SU-DHL-6 (cell line): ENCODE measurements around the gene NOTCH4.

ENCODE experiments used
- H2AFZ ChIP-seq: fragments of 200-600 bp; sonication (generic); 2 replicates; pipeline ENCODE4 v1.6.1; 2014; ENCODE audit warnings: low read depth, mild to moderate bottlenecking, moderate library complexity, mixed read lengths, antibody characterized with exemption, low read length; ENCODE audit not compliant: severe bottlenecking
- H3F3A ChIP-seq: fragments of 200-600 bp; shearing (Covaris generic); 2 replicates; pipeline ENCODE4 v1.6.0; 2016; ENCODE audit warnings: antibody characterized with exemption, mild to moderate bottlenecking; ENCODE audit not compliant: insufficient read depth
- H3K27ac ChIP-seq: fragments of 200-600 bp; sonication (generic); 2 replicates; pipeline ENCODE4 v1.5.1; 2016; ENCODE audit warnings: low read depth, mild to moderate bottlenecking, low read length, moderate library complexity, mixed read lengths
- H3K27me3 ChIP-seq: fragments of 200-600 bp; sonication (generic), shearing (Covaris generic); 2 replicates; pipeline ENCODE4 v1.6.0; 2014; ENCODE audit warnings: mild to moderate bottlenecking, low read length
- H3K36me3 ChIP-seq: fragments of 200-600 bp; sonication (generic); 2 replicates; pipeline ENCODE4 v1.6.1; 2014; ENCODE audit warnings: mild to moderate bottlenecking, low read length, mixed read lengths
- H3K4me2 ChIP-seq: fragments of 300-600, 200-600 bp; shearing (Covaris generic), sonication (generic); 2 replicates; pipeline ENCODE4 v1.6.0; 2014; ENCODE audit warnings: low read length, low read depth, mild to moderate bottlenecking; ENCODE audit not compliant: poor library complexity, severe bottlenecking
- H3K4me3 ChIP-seq: fragments of 200-600 bp; sonication (generic); 2 replicates; pipeline ENCODE4 v1.5.1; 2014; ENCODE audit warnings: antibody characterized with exemption, low read length, mild to moderate bottlenecking, mixed read lengths; ENCODE audit not compliant: insufficient read depth, poor library complexity, severe bottlenecking
- H3K79me2 ChIP-seq: fragments of 200-600 bp; sonication (generic); 2 replicates; pipeline ENCODE4 v1.6.1; 2014; ENCODE audit warnings: mild to moderate bottlenecking, low read length, moderate library complexity; ENCODE audit not compliant: insufficient read depth
- H3K9ac ChIP-seq: fragments of 200-600 bp; sonication (generic); 2 replicates; pipeline ENCODE4 v1.7.0; 2014; ENCODE audit warnings: mild to moderate bottlenecking, low read length
- H3K9me2 ChIP-seq: fragments of 200-600 bp; sonication (generic); replicated peaks from 2 replicates; pipeline ENCODE4 v1.6.1; 2014; ENCODE audit warnings: low read length; ENCODE audit not compliant: insufficient read depth
- H3K9me3 ChIP-seq: fragments of 200-600 bp; sonication (generic); 2 replicates; pipeline ENCODE4 v1.6.1; 2014; ENCODE audit warnings: low read length, mixed read lengths; ENCODE audit not compliant: insufficient read depth
- H4K20me1 ChIP-seq: fragments of 200-600 bp; sonication (generic); 2 replicates; pipeline ENCODE4 v1.6.1; 2014; ENCODE audit warnings: low read depth, mild to moderate bottlenecking, antibody characterized with exemption, low read length, moderate library complexity, mixed read lengths
- EZH2phosphoT487 ChIP-seq: fragments of 200-600 bp; sonication (generic), shearing (Covaris generic); conservative IDR thresholded peaks from 2 replicates; pipeline ENCODE4 v1.6.1; 2018; ENCODE audit warnings: mild to moderate bottlenecking, antibody characterized with exemption, low read length, moderate library complexity, mixed read lengths
- TF ChIP-seq, protein P1 (sequence below): fragments of 200-600 bp; sonication (generic); IDR thresholded peaks from one replicate; pipeline ENCODE4 v1.5.1; 2017; ENCODE audit warnings: antibody characterized with exemption, mild to moderate bottlenecking, low read length, moderate library complexity; ENCODE audit not compliant: insufficient read depth, poor library complexity, severe bottlenecking

The NOTCH4 gene

DNA sequence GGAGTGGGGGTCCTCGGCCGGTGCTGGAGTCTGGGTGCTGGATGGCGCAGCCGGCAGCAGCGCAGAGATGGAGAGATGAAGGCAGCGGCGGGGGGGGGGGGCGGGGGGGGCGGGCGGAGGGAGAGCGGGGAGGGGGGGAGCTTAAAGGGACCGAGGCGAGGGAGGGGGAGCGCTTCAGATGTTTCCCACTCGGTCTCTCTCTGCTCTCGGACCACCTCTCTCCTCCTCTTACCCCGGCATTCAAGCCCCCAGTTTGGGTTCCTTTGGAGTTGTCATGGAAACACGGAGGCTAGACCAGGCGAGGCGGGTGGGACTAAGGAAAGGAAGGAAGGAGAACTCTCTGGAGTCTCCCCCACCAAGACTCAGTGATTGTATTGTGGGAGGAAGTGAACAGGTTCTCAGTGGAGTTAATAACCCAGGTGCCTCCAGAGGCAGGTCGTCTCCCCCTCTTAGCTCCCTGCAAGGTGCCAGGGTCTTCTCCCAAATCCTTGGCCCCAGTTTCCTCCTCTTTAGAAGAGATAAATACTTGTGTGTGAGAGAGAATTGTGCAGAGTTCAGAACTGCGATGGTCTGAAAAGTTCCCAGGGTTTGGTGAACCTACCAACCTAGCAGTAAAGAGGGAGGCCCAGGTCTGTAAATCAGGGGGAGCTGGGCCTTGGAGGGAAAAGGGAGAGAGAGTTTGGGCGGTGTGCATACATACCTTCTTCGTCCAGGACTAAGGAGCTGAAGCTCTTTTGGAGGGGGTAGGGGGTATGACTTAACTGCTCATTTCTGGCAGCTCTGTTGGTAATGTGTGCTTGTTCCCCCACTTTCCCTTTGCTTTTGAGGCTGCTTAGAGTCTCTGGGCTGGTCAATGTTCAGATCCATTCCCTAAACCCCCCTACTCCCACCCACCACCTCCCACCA is 71.8 kb downstream of the NOTCH4 start, which contains the start of gene PRRT1:
PRRT1 (minus strand) TSS at position 77 of the 906 bp plus-strand sequence. CDS start 112 bp downstream, outside the sequence.
- H3K4me3 ChIP-seq, result no peak within 1 kb of the TSS

DNA sequence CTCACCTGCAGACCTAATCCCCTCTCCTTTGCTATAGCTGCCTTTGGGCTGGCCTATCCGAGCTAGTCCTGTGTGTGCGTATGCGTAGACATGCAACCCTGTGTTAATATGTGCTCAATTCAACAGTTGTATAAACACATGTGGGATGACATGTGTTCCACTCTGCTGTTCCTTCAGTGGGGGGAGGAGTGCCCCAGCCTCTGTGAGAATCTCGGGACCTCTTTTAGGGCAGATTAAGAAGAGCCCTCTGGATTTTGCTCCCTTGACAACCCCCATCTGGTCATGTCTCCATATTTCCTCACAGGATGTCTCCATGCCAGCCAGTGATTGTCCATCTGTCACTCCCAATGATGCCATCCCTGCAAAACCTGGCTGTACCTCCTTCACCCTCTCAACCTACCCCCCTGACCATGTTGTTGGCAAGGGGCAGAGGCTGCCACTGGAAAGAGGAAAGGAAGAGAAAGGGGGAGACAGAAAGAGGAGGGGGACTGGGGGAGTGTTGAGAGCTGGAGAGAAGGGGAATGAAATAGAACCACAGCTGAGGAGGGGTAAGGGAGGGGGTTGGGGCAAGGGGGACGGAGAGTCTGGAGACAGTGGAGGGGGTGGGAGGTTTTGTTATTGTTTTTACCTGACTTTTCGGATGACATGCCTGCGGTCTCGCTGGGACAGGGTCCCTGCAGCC is 72.5 kb downstream of the NOTCH4 start:
- Histone ChIP-seq H4K20me1 (no peaks in the 10 kb centered on the region), H3K27me3 (no peaks in the 10 kb centered on the region), H3F3A (peaks cover 8% of the 10 kb centered on the region; the same call in 1 of the 2 replicates), H3K27ac (no peak overlapping the region), H3K4me2 (no peak overlapping the region), H3K9ac (no peak overlapping the region), H3K4me3 (no peak overlapping the region), H3K79me2 (no peaks in the 10 kb centered on the region), H2AFZ (no peak overlapping the region), H3K9me3 (no peaks in the 10 kb centered on the region), H3K36me3 (no peaks in the 10 kb centered on the region), H3K9me2 (no peaks in the 10 kb centered on the region)
- no peak for TF ChIP-seq EZH2phosphoT487
- TF ChIP-seq, protein P1, sequence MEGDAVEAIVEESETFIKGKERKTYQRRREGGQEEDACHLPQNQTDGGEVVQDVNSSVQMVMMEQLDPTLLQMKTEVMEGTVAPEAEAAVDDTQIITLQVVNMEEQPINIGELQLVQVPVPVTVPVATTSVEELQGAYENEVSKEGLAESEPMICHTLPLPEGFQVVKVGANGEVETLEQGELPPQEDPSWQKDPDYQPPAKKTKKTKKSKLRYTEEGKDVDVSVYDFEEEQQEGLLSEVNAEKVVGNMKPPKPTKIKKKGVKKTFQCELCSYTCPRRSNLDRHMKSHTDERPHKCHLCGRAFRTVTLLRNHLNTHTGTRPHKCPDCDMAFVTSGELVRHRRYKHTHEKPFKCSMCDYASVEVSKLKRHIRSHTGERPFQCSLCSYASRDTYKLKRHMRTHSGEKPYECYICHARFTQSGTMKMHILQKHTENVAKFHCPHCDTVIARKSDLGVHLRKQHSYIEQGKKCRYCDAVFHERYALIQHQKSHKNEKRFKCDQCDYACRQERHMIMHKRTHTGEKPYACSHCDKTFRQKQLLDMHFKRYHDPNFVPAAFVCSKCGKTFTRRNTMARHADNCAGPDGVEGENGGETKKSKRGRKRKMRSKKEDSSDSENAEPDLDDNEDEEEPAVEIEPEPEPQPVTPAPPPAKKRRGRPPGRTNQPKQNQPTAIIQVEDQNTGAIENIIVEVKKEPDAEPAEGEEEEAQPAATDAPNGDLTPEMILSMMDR, result no peak

More for the DNA sequence above, 71.8 kb downstream of the NOTCH4 start, which contains the start of gene PRRT1:
- H3K36me3 ChIP-seq, result no peaks in the 10 kb centered on the region
- H2AFZ ChIP-seq, result no peak within 1 kb of the TSS
- no peaks in the 10 kb centered on the region for H3K79me2 ChIP-seq
- H3K9me3 ChIP-seq, result no peaks in the 10 kb centered on the region
- TF ChIP-seq EZH2phosphoT487, result no peak
- TF ChIP-seq, protein P1, result no peak
- no peaks in the 10 kb centered on the region for H3K9me2 ChIP-seq
- H3K27me3 ChIP-seq, result no peaks in the 10 kb centered on the region
- no peaks in the 10 kb centered on the region for H4K20me1 ChIP-seq
- no peak within 1 kb of the TSS for H3K27ac ChIP-seq
- peaks cover 8% of the 10 kb centered on the region; the same call in 1 of the 2 replicates for H3F3A ChIP-seq
- H3K9ac ChIP-seq, result no peak within 1 kb of the TSS
- no peak within 1 kb of the TSS for H3K4me2 ChIP-seq

DNA sequence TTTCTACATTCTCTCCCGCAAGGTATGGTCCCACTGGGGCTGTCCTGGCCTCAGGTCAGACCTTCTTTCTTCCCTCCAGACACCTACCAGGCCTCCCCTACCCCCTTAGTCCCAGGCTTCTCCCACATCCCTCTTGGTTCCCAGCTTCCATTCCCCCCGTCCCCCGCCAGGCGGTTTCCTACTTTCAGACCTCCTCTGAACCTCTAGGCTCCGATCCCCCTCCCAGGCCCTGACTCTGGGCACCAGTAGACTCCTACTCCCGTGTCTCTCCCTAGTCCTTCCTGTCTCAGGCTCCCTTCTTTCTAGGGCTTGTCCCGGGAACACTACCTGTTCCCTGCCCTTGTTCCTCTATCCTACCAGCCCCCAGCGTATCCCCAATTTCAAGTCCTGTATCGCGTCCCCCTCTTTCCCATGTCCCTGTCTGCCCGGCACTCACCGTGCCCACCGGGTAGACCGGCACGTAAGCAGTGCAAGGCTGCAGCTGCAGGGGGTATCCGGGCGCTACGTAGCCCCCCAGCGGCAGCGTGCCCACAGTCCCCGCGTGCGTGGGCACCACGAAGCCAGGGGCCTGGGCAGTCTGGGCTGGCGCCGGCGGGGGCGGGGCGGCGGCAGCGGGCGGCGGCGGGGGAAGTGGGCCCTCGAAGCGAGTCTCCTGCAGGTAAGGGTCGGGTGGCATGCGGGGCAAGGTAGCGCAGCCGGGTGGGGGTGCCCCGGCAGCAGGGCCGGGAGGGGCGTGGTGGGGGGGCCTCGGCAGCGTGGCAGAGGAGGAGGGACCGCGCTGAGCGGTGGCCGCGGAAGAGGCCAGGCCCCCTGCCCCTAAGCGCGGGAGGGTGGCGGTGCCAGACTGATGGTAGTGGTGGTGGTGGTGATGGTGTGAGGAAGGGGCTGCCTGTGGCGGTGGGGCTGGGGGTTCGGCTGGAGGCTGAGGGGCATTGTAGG is 73.7 kb downstream of the NOTCH4 start:
- Histone ChIP-seq H3K9ac (no peak overlapping the region), H2AFZ (no peak overlapping the region), H4K20me1 (no peaks in the 10 kb centered on the region), H3K79me2 (no peaks in the 10 kb centered on the region), H3K9me3 (no peaks in the 10 kb centered on the region), H3K9me2 (no peaks in the 10 kb centered on the region), H3K4me2 (no peak overlapping the region), H3K27me3 (no peaks in the 10 kb centered on the region), H3K4me3 (no peak overlapping the region), H3F3A (peaks cover 8% of the 10 kb centered on the region; the same call in 1 of the 2 replicates), H3K36me3 (no peaks in the 10 kb centered on the region), H3K27ac (no peak overlapping the region)
- no peak for TF ChIP-seq EZH2phosphoT487
- TF ChIP-seq, protein P1, result no peak
